Body of pancreas (tissue), 4 donors: ENCODE data around the gene SOX6. TPM values are rescaled to one million over a fixed set of nuclear protein-coding genes. Genes with fewer than 3 reads are reported as not detected.

Experiments used
- ATAC-seq: fragments of 150-250 bp; one replicate; pipeline ENCODE4 v1.9.1; 2016
- DNase-seq, 4 donors: peaks; one replicate each; pipeline ENCODE4 v3.0.0-alpha.2; 2019
- H3K27ac ChIP-seq, 4 donors: fragments of 200-600 bp; sonication (generic); 1 replicate in 3 of 4; 2 replicates in 1 of 4; pipeline versions ENCODE4 v1.5.1 to v1.6.1; 2016 to 2019; ENCODE audit warnings: mild to moderate bottlenecking in 1 of 4, mixed read lengths in 1 of 4, moderate library complexity in 1 of 4
- H3K27me3 ChIP-seq, 2 donors: fragments of 200-600 bp; sonication (generic); one replicate each; pipeline ENCODE4 v1.6.0; 2016; ENCODE audit warnings: mild to moderate bottlenecking in 1 of 2
- H3K36me3 ChIP-seq, 2 donors: fragments of 200-600 bp; sonication (generic); replicated peaks in 1 of 2; 2 replicates each; pipeline ENCODE4 v1.5.1; 2016; ENCODE audit warnings: low read depth in 2 of 2; ENCODE audit not compliant: insufficient read depth in 1 of 2
- H3K4me1 ChIP-seq: fragments of 200-600 bp; sonication (generic); one replicate; pipeline ENCODE4 v1.6.0; 2016
- H3K4me3 ChIP-seq, 2 donors: fragments of 200-600 bp; sonication (generic); 1 replicate in 1 of 2; 2 replicates in 1 of 2; pipeline ENCODE4 v1.5.1; 2016 to 2019
- H3K9me3 ChIP-seq, 3 donors: fragments of 200-600 bp; sonication (generic); 1 replicate in 2 of 3; 2 replicates in 1 of 3; pipeline ENCODE4 v1.5.1; 2016
- POLR2A ChIP-seq, 3 donors: fragments of 450-650 bp; IDR thresholded peaks; one replicate each; pipeline ENCODE4 v1.6.1; 2016; ENCODE audit warnings: antibody characterized with exemption in 3 of 3, mild to moderate bottlenecking in 2 of 3
- WGBS, 2 donors: methylation state at CpG; one replicate each; pipeline ENCODE4 v1.1.5; 2017; 5-methylcytosine and 5-hydroxymethylcytosine counted together
- intact Hi-C: fragments of 100-400 bp; cut with DNase I; formaldehyde crosslinking; loops from one replicate; pipeline ENCODE4 v1.15.1; 2023
- total RNA-seq, 2 donors: library from RNA; depleted of rRNA; stranded (reverse); fragments of >200 nt; gene quantifications; one replicate each; pipeline ENCODE4 v1.1.0, GENCODE V29; 2016
- TF ChIP-seq, protein P1 (sequence below), 7 experiments: fragments of 450-650 bp in 4 of 7; fragments of 200-600 bp in 3 of 7; sonication (generic) in 3 of 7; IDR thresholded peaks; one replicate each; pipeline ENCODE4 v1.5.1; 2016 to 2019; ENCODE audit warnings: antibody characterized with exemption in 7 of 7

Gene SOX6
- total RNA-seq, 2 donors from 2014 or later, result 21.4 to 23.6 TPM

GRCh38 chr11:16286095-16286494 lies 70.3 kb downstream of the SOX6 start:
- no peak for ATAC-seq
- H3K4me1 ChIP-seq, result peaks cover 3% of the 10 kb centered on the region
- whole genome bisulfite sequencing, 2 donors, result 50 to 57% methylated on average over 3 of the region's 3 CpGs

DNA sequence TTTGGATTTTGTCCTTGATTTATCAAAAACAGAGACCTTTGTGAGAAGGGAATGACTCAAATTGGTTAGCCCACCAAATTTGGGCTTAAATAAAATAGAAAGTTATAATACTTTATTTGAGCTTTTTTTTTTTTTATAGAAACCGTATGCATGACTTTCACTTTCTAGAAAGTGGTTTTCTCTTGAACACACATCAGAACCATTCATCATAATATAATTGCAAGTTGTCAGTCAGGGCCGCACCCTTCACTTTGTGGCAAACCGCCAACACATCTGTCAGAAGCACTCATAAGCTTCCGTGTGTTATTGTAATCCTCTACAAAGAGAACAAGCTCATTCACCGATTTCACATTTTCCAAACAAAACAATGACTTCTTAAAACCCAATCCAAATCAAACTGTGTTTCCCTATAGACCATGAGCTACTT lies 76.1 kb downstream of the SOX6 start:
- Histone ChIP-seq H3K4me3 (no peak overlapping the region), H3K36me3 (no peaks in the 10 kb centered on the region), H3K27ac (no peak overlapping the region), H3K27me3 (no peaks in the 10 kb centered on the region), H3K9me3 (no peaks in the 10 kb centered on the region), H3K4me1 (no peaks in the 10 kb centered on the region)
- intact Hi-C loops, result no loop called here
- 61 to 68% methylated on average over 5 of the region's 5 CpGs for whole genome bisulfite sequencing, 2 donors
- no peak for ATAC-seq
- no peak for DNase-seq
- TF ChIP-seq, protein P1, sequence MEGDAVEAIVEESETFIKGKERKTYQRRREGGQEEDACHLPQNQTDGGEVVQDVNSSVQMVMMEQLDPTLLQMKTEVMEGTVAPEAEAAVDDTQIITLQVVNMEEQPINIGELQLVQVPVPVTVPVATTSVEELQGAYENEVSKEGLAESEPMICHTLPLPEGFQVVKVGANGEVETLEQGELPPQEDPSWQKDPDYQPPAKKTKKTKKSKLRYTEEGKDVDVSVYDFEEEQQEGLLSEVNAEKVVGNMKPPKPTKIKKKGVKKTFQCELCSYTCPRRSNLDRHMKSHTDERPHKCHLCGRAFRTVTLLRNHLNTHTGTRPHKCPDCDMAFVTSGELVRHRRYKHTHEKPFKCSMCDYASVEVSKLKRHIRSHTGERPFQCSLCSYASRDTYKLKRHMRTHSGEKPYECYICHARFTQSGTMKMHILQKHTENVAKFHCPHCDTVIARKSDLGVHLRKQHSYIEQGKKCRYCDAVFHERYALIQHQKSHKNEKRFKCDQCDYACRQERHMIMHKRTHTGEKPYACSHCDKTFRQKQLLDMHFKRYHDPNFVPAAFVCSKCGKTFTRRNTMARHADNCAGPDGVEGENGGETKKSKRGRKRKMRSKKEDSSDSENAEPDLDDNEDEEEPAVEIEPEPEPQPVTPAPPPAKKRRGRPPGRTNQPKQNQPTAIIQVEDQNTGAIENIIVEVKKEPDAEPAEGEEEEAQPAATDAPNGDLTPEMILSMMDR (IDR thresholded peaks at IDR 0.05), result no peak
- no peak for TF ChIP-seq POLR2A (IDR thresholded peaks at IDR 0.05)

More at GRCh38 chr11:16286095-16286494, 70.3 kb downstream of the SOX6 start:
- intact Hi-C loops, result no loop called here
- no peak overlapping the region for H3K27ac ChIP-seq
- H3K36me3 ChIP-seq, result no peaks in the 10 kb centered on the region
- H3K4me3 ChIP-seq, result no peak overlapping the region
- TF ChIP-seq POLR2A (IDR thresholded peaks at IDR 0.05), result no peak
- TF ChIP-seq, protein P1 (IDR thresholded peaks at IDR 0.05), result no peak
- H3K27me3 ChIP-seq, result no peaks in the 10 kb centered on the region
- no peaks in the 10 kb centered on the region for H3K9me3 ChIP-seq
- DNase-seq, result no peak

DNA sequence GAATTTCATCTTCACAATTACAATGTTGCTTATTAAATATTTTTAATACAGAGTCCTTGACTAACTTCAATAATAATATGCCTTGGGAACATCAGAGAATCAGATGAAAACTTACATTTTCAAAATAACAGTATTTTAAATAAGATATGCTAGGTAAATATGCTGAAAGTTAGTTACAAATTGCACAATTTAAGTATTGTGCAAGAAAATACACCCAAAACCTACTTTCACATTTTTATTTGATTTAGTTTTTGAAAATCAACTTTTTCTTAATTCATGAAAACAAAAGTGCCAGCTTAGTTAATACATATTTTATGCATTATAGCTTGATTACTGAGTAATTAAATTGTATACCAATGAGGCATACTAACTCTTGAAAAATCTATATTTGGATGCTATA lies 76.8 kb downstream of the SOX6 start:
- H3K27ac ChIP-seq, result no peak overlapping the region

DNA sequence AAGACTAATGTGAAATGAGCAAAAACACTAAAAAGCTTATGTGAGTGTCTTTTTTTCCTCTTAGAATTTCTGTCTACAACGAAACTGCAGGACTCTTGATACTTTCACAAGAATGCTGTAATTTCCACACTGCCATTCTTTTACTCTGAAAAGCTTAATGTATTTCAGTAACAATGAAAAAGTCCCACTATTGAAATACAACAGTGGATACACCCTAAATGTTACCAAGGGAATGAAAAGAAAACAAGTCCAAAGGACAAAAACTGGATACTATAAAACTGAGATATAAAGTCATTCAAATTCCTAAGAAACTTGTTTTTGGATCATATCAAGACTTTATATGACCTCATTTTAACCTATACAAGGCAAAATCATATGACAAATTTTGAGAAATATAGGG lies 77.4 kb downstream of the SOX6 start:
- H3K27me3 ChIP-seq, result no peaks in the 10 kb centered on the region
- no peaks in the 10 kb centered on the region for H3K4me1 ChIP-seq
- ATAC-seq (no peak), DNase-seq (no peak)
- intact Hi-C loops, result no loop called here
- no peak for TF ChIP-seq POLR2A (IDR thresholded peaks at IDR 0.05)
- TF ChIP-seq, protein P1 (IDR thresholded peaks at IDR 0.05), result no peak
- no peaks in the 10 kb centered on the region for H3K36me3 ChIP-seq
- 69 to 80% methylated on average over 1 of the region's 1 CpG for WGBS, 2 donors
- no peak overlapping the region for H3K4me3 ChIP-seq
- H3K27ac ChIP-seq, result no peak overlapping the region
- no peaks in the 10 kb centered on the region for H3K9me3 ChIP-seq

More for the DNA sequence above, 76.8 kb downstream of the SOX6 start:
- H3K36me3 ChIP-seq, result no peaks in the 10 kb centered on the region
- no peaks in the 10 kb centered on the region for H3K9me3 ChIP-seq
- DNase-seq (no peak), ATAC-seq (no peak)
- intact Hi-C loops, result no loop called here
- H3K27me3 ChIP-seq, result no peaks in the 10 kb centered on the region
- TF ChIP-seq, protein P1 (IDR thresholded peaks at IDR 0.05), result no peak
- no peak for TF ChIP-seq POLR2A (IDR thresholded peaks at IDR 0.05)
- no peak overlapping the region for H3K4me3 ChIP-seq
- no peaks in the 10 kb centered on the region for H3K4me1 ChIP-seq

GRCh38 chr11:16278273-16278672 lies 78.1 kb downstream of the SOX6 start:
- intact Hi-C loops, result no loop called here
- Histone ChIP-seq H3K4me3 (no peak overlapping the region), H3K4me1 (no peaks in the 10 kb centered on the region), H3K9me3 (no peaks in the 10 kb centered on the region), H3K27me3 (no peaks in the 10 kb centered on the region), H3K27ac (no peak overlapping the region), H3K36me3 (no peaks in the 10 kb centered on the region)
- WGBS, 2 donors, result 93 to 94% methylated on average over 2 of the region's 2 CpGs
- no peak for ATAC-seq
- TF ChIP-seq POLR2A (IDR thresholded peaks at IDR 0.05), result no peak
- TF ChIP-seq, protein P1 (IDR thresholded peaks at IDR 0.05), result no peak
- DNase-seq, result no peak
